ENCODE data around the gene AKT1. TPM values are rescaled to one million over a fixed set of nuclear protein-coding genes. Genes with fewer than 3 reads are reported as not detected.

AKT1 gene
- total RNA-seq, 1 donor from 2014 or later, result 155 TPM

GRCh38 chr14:104771918-104772706 lies 23.4 kb downstream of the AKT1 start:
- Histone ChIP-seq H3K4me1 (ENCODE audit: insufficient read depth, low read length) (peaks cover 3% of the 10 kb centered on the region), H3K9ac (ENCODE audit: low read length) (no peak overlapping the region), H3K36me3 (ENCODE audit: insufficient read depth, low read length) (peaks cover 4% of the 10 kb centered on the region), H4K20me1 (ENCODE audit: insufficient read depth, low read length) (peaks cover 33% of the 10 kb centered on the region), H3K4me3 (ENCODE audit: insufficient read depth, low read depth, low read length) (no peak overlapping the region), H3K79me2 (ENCODE audit: insufficient read depth, low read length) (peaks cover 2% of the 10 kb centered on the region), H3K27ac (ENCODE audit: low read depth, low read length) (no peak overlapping the region), H3K9me3 (ENCODE audit: insufficient read depth, low read depth, low read length) (no peaks in the 10 kb centered on the region), H2AFZ (ENCODE audit: low read depth, low read length) (no peak overlapping the region), H3K4me2 (ENCODE audit: low read length) (no peak overlapping the region), H3K27me3 (ENCODE audit: insufficient read depth, low read length) (no peaks in the 10 kb centered on the region)
- FAIRE-seq (no peak), DNase-seq (ENCODE audit: low read depth) (no peak)
- TF ChIP-seq CTCF (IDR thresholded peaks at IDR 0.05; ENCODE audit: insufficient read depth, low read depth, low read length) (no peak), EZH2 (IDR thresholded peaks at IDR 0.05; ENCODE audit: insufficient read depth, low read length) (no peak)
- Mint-ChIP-seq H3K27me3 (ENCODE audit: low read depth, unreplicated experiment) (no peaks in the 10 kb centered on the region), H3K9me3 (ENCODE audit: unreplicated experiment) (no peaks in the 10 kb centered on the region), H3K27ac (ENCODE audit: unreplicated experiment) (no peak overlapping the region), H3K4me1 (ENCODE audit: low read depth, unreplicated experiment) (peaks cover 3% of the 10 kb centered on the region), H3K4me3 (ENCODE audit: unreplicated experiment) (no peak overlapping the region), H3K36me3 (ENCODE audit: low read depth, unreplicated experiment) (peaks cover 21% of the 10 kb centered on the region)

- Mint-ChIP-seq H3K9me3 (ENCODE audit: unreplicated experiment) (no peaks in the 10 kb centered on the region), H3K27me3 (ENCODE audit: low read depth, unreplicated experiment) (no peaks in the 10 kb centered on the region), H3K27ac (ENCODE audit: unreplicated experiment) (no peak overlapping the region), H3K36me3 (ENCODE audit: low read depth, unreplicated experiment) (peaks cover 18% of the 10 kb centered on the region), H3K4me1 (ENCODE audit: low read depth, unreplicated experiment) (peaks cover 3% of the 10 kb centered on the region), H3K4me3 (ENCODE audit: unreplicated experiment) (no peak overlapping the region)
- H3K9me3 ChIP-seq (ENCODE audit: insufficient read depth, low read depth, low read length), result no peaks in the 10 kb centered on the region
- H3K4me3 ChIP-seq (ENCODE audit: insufficient read depth, low read depth, low read length), result no peak overlapping the region
- peaks cover 26% of the 10 kb centered on the region for H4K20me1 ChIP-seq (ENCODE audit: insufficient read depth, low read length)
- H3K27ac ChIP-seq (ENCODE audit: low read depth, low read length), result no peak overlapping the region
- H3K79me2 ChIP-seq (ENCODE audit: insufficient read depth, low read length), result no peaks in the 10 kb centered on the region
- DNase-seq (ENCODE audit: low read depth) (no peak), FAIRE-seq (no peak)
- peaks cover 3% of the 10 kb centered on the region for H3K4me1 ChIP-seq (ENCODE audit: insufficient read depth, low read length)
- no peak overlapping the region for H3K4me2 ChIP-seq (ENCODE audit: low read length)
- TF ChIP-seq CTCF (IDR thresholded peaks at IDR 0.05; ENCODE audit: insufficient read depth, low read depth, low read length) (no peak), EZH2 (IDR thresholded peaks at IDR 0.05; ENCODE audit: insufficient read depth, low read length) (no peak)
- no peak overlapping the region for H2AFZ ChIP-seq (ENCODE audit: low read depth, low read length)
- H3K27me3 ChIP-seq (ENCODE audit: insufficient read depth, low read length), result no peaks in the 10 kb centered on the region
- H3K9ac ChIP-seq (ENCODE audit: low read length), result no peak overlapping the region
- peaks cover 4% of the 10 kb centered on the region for H3K36me3 ChIP-seq (ENCODE audit: insufficient read depth, low read length)
Measured at GRCh38 chr14:104771374-104771773, 24.2 kb downstream of the AKT1 start.

GRCh38 chr14:104770851-104771272 lies 24.7 kb downstream of the AKT1 start:
- Mint-ChIP-seq H3K4me3 (ENCODE audit: unreplicated experiment) (no peak overlapping the region), H3K36me3 (ENCODE audit: low read depth, unreplicated experiment) (peaks cover 18% of the 10 kb centered on the region), H3K27me3 (ENCODE audit: low read depth, unreplicated experiment) (no peaks in the 10 kb centered on the region), H3K9me3 (ENCODE audit: unreplicated experiment) (no peaks in the 10 kb centered on the region), H3K4me1 (ENCODE audit: low read depth, unreplicated experiment) (peaks cover 3% of the 10 kb centered on the region), H3K27ac (ENCODE audit: unreplicated experiment) (no peak overlapping the region)
- no peaks in the 10 kb centered on the region for H3K79me2 ChIP-seq (ENCODE audit: insufficient read depth, low read length)
- H3K36me3 ChIP-seq (ENCODE audit: insufficient read depth, low read length), result peaks cover 4% of the 10 kb centered on the region
- peaks cover 26% of the 10 kb centered on the region for H4K20me1 ChIP-seq (ENCODE audit: insufficient read depth, low read length)
- FAIRE-seq (no peak), DNase-seq (ENCODE audit: low read depth) (no peak)
- no peak overlapping the region for H3K27ac ChIP-seq (ENCODE audit: low read depth, low read length)
- no peak overlapping the region for H3K4me3 ChIP-seq (ENCODE audit: insufficient read depth, low read depth, low read length)
- TF ChIP-seq EZH2 (IDR thresholded peaks at IDR 0.05; ENCODE audit: insufficient read depth, low read length) (no peak), CTCF (IDR thresholded peaks at IDR 0.05; ENCODE audit: insufficient read depth, low read depth, low read length) (peak; percentile 56)
- no peak overlapping the region for H2AFZ ChIP-seq (ENCODE audit: low read depth, low read length)
- H3K4me1 ChIP-seq (ENCODE audit: insufficient read depth, low read length), result peaks cover 3% of the 10 kb centered on the region
- H3K9ac ChIP-seq (ENCODE audit: low read length), result no peak overlapping the region
- H3K27me3 ChIP-seq (ENCODE audit: insufficient read depth, low read length), result no peaks in the 10 kb centered on the region
- H3K9me3 ChIP-seq (ENCODE audit: insufficient read depth, low read depth, low read length), result no peaks in the 10 kb centered on the region
- no peak overlapping the region for H3K4me2 ChIP-seq (ENCODE audit: low read length)
